ENCODE data around the gene ERBB4. TPM values are rescaled to one million over a fixed set of nuclear protein-coding genes. Genes with fewer than 3 reads are reported as not detected.

ERBB4 gene
- total and polyA plus RNA-seq, 10 of the 15 experiments (the other 5 are each of a cell fraction or from before 2014, with no cell fraction given) = under 0.01 to 0.23 (median 0.01) TPM; not detected in 4

DNA sequence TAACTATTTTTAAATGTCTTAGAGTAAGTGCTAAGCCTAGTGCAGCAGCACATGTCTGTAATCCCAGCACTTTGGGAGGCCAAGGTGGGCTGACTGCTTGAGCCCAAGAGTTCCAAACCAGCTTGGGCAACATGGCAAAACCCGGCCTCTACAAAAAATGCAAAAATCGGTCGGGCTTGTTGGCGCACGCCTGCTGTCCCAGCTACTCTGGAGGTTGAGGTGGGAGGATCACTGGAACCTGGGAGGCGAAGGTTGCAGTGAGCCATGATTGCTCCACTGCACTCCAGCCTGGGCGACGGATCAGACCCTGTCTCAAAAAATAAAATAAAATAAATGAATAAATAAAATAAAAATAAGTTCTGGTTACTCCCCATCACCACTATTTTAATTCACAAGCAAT is 783.4 kb downstream of the ERBB4 start:
- H3K36me3 ChIP-seq (ENCODE audit: control insufficient read depth in 2 of 2, insufficient read depth in 2 of 2, low read length in 1 of 2) = no peaks in the 10 kb centered on the region
- ChIA-PET RAD21 (ENCODE audit: unreplicated experiment) (no interaction called here), CTCF (interaction anchor here (3.4 kb wide), 1 partner anchor 10 kb away, joined by 20 read pairs; no protein-coding TSS in a partner anchor), POLR2A (no interaction called here), SMC1A (ENCODE audit: uncharacterized antibody, unreplicated experiment) (no interaction called here)
- H3K27ac ChIP-seq (ENCODE audit: control insufficient read depth, insufficient read depth) = no peak overlapping the region
- no peak for ATAC-seq
- H3K9ac ChIP-seq (ENCODE audit: control insufficient read depth, insufficient read depth, low read length) = no peak overlapping the region
- TF ChIP-seq, protein P1, sequence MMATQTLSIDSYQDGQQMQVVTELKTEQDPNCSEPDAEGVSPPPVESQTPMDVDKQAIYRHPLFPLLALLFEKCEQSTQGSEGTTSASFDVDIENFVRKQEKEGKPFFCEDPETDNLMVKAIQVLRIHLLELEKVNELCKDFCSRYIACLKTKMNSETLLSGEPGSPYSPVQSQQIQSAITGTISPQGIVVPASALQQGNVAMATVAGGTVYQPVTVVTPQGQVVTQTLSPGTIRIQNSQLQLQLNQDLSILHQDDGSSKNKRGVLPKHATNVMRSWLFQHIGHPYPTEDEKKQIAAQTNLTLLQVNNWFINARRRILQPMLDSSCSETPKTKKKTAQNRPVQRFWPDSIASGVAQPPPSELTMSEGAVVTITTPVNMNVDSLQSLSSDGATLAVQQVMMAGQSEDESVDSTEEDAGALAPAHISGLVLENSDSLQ (IDR thresholded peaks at IDR 0.05) = no peak
- TF ChIP-seq YBX1 (IDR thresholded peaks at IDR 0.05) (no peak), NR2C2 (IDR thresholded peaks at IDR 0.05; ENCODE audit: borderline replicate concordance, control insufficient read depth, insufficient read length, low read depth) (no peak), SIX5 (IDR thresholded peaks at IDR 0.05; ENCODE audit: low read depth, low read length, severe bottlenecking) (no peak)
- H4K20me1 ChIP-seq (ENCODE audit: control insufficient read depth, insufficient read depth) = no peaks in the 10 kb centered on the region
- H3K4me3 ChIP-seq = no peak overlapping the region
- DNase-seq (ENCODE audit: low read depth, low spot score) = no peak
- no peak for FAIRE-seq
- no peaks in the 10 kb centered on the region for H3K27me3 ChIP-seq (replicated peaks in 1 of 2; ENCODE audit: control insufficient read depth in 2 of 2, insufficient read depth in 2 of 2, low read length in 1 of 2)
- no peaks in the 10 kb centered on the region for H3K4me1 ChIP-seq (ENCODE audit: control insufficient read depth, insufficient read depth, low read length)
- H3K4me2 ChIP-seq (ENCODE audit: control insufficient read depth, insufficient read depth) = no peak overlapping the region
- no TSS peak for BruUV-seq (replicated peaks)
- H3K79me2 ChIP-seq (ENCODE audit: control insufficient read depth, insufficient read depth, low read length) = no peaks in the 10 kb centered on the region
- WGBS (ENCODE audit: insufficient coverage, insufficient replicate concordance, low lambda C conversion rate, missing lambda C conversion rate) = 62% methylated on average over 8 of the region's 8 CpGs
- intact Hi-C loops (cut with micrococcal nuclease; ENCODE audit: unreplicated experiment) = no loop called here
- no peaks in the 10 kb centered on the region for H3K9me3 ChIP-seq (replicated peaks; ENCODE audit: control insufficient read depth, insufficient read depth, low read length)
- H2AFZ ChIP-seq (ENCODE audit: control insufficient read depth, low read depth, low read length) = no peak overlapping the region
- in situ Hi-C loops (cut with MboI) = no loop called here

DNA sequence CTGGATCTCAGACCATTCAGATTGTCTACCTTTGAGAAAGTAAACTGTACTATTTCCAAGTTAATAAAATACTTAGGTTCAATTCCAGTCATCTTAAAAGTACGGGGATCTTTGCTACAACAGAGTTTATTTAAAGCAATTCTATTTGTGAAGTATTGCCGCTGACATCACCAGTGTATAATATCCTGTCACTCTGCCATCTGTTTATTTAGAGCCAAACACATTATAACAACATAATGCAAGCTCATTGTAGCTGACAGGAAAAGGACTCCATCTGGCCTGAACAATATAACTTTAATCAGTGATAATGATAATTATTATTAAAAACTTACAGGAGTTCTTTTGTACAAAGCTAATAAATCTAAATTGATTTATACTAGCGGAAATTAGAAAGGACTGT is 786.8 kb downstream of the ERBB4 start:
- no peak overlapping the region for H3K4me2 ChIP-seq (ENCODE audit: control insufficient read depth, insufficient read depth)
- in situ Hi-C loops (cut with MboI) = no loop called here
- no peaks in the 10 kb centered on the region for H3K4me1 ChIP-seq (ENCODE audit: control insufficient read depth, insufficient read depth, low read length)
- ATAC-seq (no peak), FAIRE-seq (no peak), DNase-seq (ENCODE audit: low read depth, low spot score) (no peak)
- ChIA-PET POLR2A (no interaction called here), SMC1A (ENCODE audit: uncharacterized antibody, unreplicated experiment) (interaction anchor here (1.0 kb wide), 1 partner anchor 8 kb away, joined by 3 read pairs; no protein-coding TSS in a partner anchor), RAD21 (ENCODE audit: unreplicated experiment) (no interaction called here), CTCF (interaction anchor here (1.0 to 1.7 kb wide), 2 partner anchors 8 to 10 kb away, joined by 4 to 5 read pairs; no protein-coding TSS in a partner anchor)
- no peak overlapping the region for H2AFZ ChIP-seq (ENCODE audit: control insufficient read depth, low read depth, low read length)
- intact Hi-C loops (cut with micrococcal nuclease; ENCODE audit: unreplicated experiment) = no loop called here
- H3K9ac ChIP-seq (ENCODE audit: control insufficient read depth, insufficient read depth, low read length) = no peak overlapping the region
- WGBS (ENCODE audit: insufficient coverage, insufficient replicate concordance, low lambda C conversion rate, missing lambda C conversion rate) = 40% methylated on average over 3 of the region's 3 CpGs
- no TSS peak for BruUV-seq (replicated peaks)
- H3K79me2 ChIP-seq (ENCODE audit: control insufficient read depth, insufficient read depth, low read length) = no peaks in the 10 kb centered on the region
- no peaks in the 10 kb centered on the region for H3K9me3 ChIP-seq (replicated peaks; ENCODE audit: control insufficient read depth, insufficient read depth, low read length)
- H3K4me3 ChIP-seq = no peak overlapping the region
- H4K20me1 ChIP-seq (ENCODE audit: control insufficient read depth, insufficient read depth) = no peaks in the 10 kb centered on the region
- H3K27me3 ChIP-seq (replicated peaks in 1 of 2; ENCODE audit: control insufficient read depth in 2 of 2, insufficient read depth in 2 of 2, low read length in 1 of 2) = no peaks in the 10 kb centered on the region
- TF ChIP-seq EGR1 (IDR thresholded peaks at IDR 0.05; ENCODE audit: borderline replicate concordance in 1 of 2, low read depth in 2 of 2, low read length in 2 of 2) (no peak), BMI1 (IDR thresholded peaks at IDR 0.05; ENCODE audit: borderline replicate concordance) (no peak), SREBF1 (IDR thresholded peaks at IDR 0.05; ENCODE audit: low read length) (no peak), KDM1A (IDR thresholded peaks at IDR 0.05; ENCODE audit: borderline replicate concordance) (no peak), HDGF (IDR thresholded peaks at IDR 0.05) (no peak), PAX8 (IDR thresholded peaks at IDR 0.05) (no peak), RBBP5 (conservative IDR thresholded peaks at IDR 0.05) (no peak), FOXM1 (IDR thresholded peaks at IDR 0.05; ENCODE audit: low read depth, low read length) (no peak), JUND (IDR thresholded peaks at IDR 0.05; ENCODE audit: low read depth, low read length) (no peak)
- TF ChIP-seq, protein P2, sequence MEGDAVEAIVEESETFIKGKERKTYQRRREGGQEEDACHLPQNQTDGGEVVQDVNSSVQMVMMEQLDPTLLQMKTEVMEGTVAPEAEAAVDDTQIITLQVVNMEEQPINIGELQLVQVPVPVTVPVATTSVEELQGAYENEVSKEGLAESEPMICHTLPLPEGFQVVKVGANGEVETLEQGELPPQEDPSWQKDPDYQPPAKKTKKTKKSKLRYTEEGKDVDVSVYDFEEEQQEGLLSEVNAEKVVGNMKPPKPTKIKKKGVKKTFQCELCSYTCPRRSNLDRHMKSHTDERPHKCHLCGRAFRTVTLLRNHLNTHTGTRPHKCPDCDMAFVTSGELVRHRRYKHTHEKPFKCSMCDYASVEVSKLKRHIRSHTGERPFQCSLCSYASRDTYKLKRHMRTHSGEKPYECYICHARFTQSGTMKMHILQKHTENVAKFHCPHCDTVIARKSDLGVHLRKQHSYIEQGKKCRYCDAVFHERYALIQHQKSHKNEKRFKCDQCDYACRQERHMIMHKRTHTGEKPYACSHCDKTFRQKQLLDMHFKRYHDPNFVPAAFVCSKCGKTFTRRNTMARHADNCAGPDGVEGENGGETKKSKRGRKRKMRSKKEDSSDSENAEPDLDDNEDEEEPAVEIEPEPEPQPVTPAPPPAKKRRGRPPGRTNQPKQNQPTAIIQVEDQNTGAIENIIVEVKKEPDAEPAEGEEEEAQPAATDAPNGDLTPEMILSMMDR (IDR thresholded peaks at IDR 0.05 in 2 of 3, conservative IDR thresholded peaks at IDR 0.05 in 1 of 3; ENCODE audit: control insufficient read depth in 2 of 3, extremely low read depth in 1 of 3, insufficient read depth in 1 of 3, low read depth in 3 of 3, low read length in 3 of 3) = no peak
- no peak overlapping the region for H3K27ac ChIP-seq (ENCODE audit: control insufficient read depth, insufficient read depth)
- H3K36me3 ChIP-seq (ENCODE audit: control insufficient read depth in 2 of 2, insufficient read depth in 2 of 2, low read length in 1 of 2) = no peaks in the 10 kb centered on the region
